GM12873 (cell line): ENCODE results near the gene ZNF341.

Experiments used
- TF ChIP-seq, protein P1 (sequence below): IDR thresholded peaks from 2 replicates; pipeline ENCODE4 v1.5.1; 2012; ENCODE audit warnings: low read depth, mild to moderate bottlenecking, moderate library complexity, low read length, control low read depth; ENCODE audit not compliant: insufficient read depth; ENCODE audit errors: missing control alignments

The ZNF341 gene

DNA sequence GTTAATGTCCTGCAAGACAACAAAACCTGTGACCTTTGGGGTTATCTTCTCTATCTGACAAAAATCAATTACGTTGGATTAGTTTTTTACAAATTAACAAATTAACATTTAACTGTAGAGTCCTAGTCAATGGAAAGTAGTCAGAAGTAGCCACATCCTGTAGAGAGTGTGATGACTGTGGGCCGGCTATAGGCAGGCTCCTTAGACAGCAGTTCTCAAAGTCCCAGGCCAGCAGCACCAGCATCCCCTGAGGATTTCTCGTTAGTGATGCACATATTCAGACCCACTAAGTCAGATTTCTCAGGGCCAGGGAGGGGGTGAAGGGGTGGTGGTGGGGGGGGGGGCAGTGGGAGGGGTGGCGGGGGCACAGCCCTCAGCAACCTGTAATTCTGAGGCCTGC is 37.2 kb downstream of the ZNF341 start:
- TF ChIP-seq, protein P1, sequence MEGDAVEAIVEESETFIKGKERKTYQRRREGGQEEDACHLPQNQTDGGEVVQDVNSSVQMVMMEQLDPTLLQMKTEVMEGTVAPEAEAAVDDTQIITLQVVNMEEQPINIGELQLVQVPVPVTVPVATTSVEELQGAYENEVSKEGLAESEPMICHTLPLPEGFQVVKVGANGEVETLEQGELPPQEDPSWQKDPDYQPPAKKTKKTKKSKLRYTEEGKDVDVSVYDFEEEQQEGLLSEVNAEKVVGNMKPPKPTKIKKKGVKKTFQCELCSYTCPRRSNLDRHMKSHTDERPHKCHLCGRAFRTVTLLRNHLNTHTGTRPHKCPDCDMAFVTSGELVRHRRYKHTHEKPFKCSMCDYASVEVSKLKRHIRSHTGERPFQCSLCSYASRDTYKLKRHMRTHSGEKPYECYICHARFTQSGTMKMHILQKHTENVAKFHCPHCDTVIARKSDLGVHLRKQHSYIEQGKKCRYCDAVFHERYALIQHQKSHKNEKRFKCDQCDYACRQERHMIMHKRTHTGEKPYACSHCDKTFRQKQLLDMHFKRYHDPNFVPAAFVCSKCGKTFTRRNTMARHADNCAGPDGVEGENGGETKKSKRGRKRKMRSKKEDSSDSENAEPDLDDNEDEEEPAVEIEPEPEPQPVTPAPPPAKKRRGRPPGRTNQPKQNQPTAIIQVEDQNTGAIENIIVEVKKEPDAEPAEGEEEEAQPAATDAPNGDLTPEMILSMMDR = no peak

DNA sequence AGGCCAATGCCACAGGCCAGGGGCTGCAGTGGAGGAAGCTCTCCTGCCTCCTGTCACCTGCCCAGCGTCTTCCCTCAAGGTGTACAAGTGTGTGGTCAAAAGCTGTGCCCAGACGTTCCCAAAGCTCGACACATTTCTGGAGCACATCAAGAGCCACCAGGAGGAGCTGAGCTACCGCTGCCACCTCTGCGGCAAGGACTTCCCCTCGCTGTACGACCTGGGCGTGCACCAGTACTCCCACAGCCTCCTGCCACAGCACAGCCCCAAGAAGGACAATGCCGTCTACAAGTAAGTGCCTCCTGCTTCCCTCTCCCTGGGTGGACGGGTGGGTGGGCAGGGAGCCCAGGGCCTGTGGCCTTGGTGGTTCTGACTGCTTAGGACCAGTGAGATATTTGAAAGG is 38.2 kb downstream of the ZNF341 start:
- TF ChIP-seq, protein P1 = no peak

GRCh38 chr20:33771938-33772337 is 40.1 kb downstream of the ZNF341 start:
- TF ChIP-seq, protein P1 = no peak

DNA sequence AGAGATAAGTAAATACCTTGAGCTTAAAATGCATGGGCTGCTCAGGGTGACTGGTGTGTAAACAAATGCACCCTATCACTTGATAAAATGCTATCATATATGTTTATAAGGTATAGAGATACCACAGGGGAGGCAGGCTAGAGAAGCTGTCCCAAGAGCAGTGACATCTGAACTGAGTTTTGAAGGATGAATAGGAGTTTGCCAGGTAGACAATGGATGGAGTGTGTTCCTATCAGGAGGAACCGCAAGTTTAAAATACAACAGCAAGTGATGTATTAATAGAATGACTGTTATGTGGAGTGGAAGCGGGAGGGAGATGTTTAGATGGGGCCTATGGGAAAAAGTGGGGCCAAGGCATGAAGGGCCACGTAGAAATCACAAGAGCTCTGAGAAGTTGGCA is 40.6 kb downstream of the ZNF341 start:
- TF ChIP-seq, protein P1 = no peak

GRCh38 chr20:33773412-33774089 is 41.8 kb downstream of the ZNF341 start:
- TF ChIP-seq, protein P1 = no peak

GRCh38 chr20:33777816-33778215 is 46.0 kb downstream of the ZNF341 start:
- TF ChIP-seq, protein P1 = no peak

GRCh38 chr20:33781133-33781532 is 49.3 kb downstream of the ZNF341 start:
- TF ChIP-seq, protein P1 = no peak
